HepG2 (cell line): ENCODE results near the gene PSMC1. TPM values are rescaled to one million over a fixed set of nuclear protein-coding genes. Genes with fewer than 3 reads are reported as not detected.

Experiments used
- NKX3-1 ChIP-seq: sonication (generic); formaldehyde crosslinking; IDR thresholded peaks from 2 replicates; pipeline ENCODE4 v1.5.0; 2020; ENCODE audit warnings: missing genetic modification reagents
- REPIN1 ChIP-seq: sonication (generic); formaldehyde crosslinking; IDR thresholded peaks from 2 replicates; pipeline ENCODE4 v1.8.0; 2022; ENCODE audit warnings: missing genetic modification reagents, low read depth, mild to moderate bottlenecking, borderline replicate concordance
- ZNF616 ChIP-seq: sonication (generic); formaldehyde crosslinking; IDR thresholded peaks from 2 replicates; pipeline ENCODE4 v1.5.0; 2020; ENCODE audit warnings: low read depth, mild to moderate bottlenecking, missing genetic modification reagents
- polyA plus RNA-seq, 8 experiments: library from polyadenylated mRNA; depleted of rRNA in 3 of 8; stranded (reverse) in 7 of 8; unstranded in 1 of 8; fragments of >200 nt; fragmentation: Illumina TruSeq in 4 of 8; extraction: Trizol in 4 of 8; gene quantifications; 2 replicates each; pipeline versions ENCODE4 v1.2.1 to v1.2.3, GENCODE V29; 2011 to 2016; ENCODE audit warnings: low read depth in 4 of 8, missing spikeins in 1 of 8, mixed read lengths in 1 of 8; ENCODE audit not compliant: insufficient read depth in 1 of 8
- total RNA-seq, 5 experiments: library from RNA; depleted of rRNA; stranded (reverse); fragments of >200 nt; fragmentation: Illumina TruSeq; extraction: Trizol; gene quantifications; 2 replicates each; pipeline ENCODE4 v1.2.3, GENCODE V29; 2016; ENCODE audit warnings: low read depth in 1 of 5
- TF ChIP-seq, protein P1 (sequence below): sonication (generic); formaldehyde crosslinking; IDR thresholded peaks from 2 replicates; pipeline ENCODE4 v1.5.0; 2020; ENCODE audit warnings: mild to moderate bottlenecking, missing genetic modification reagents, borderline replicate concordance

PSMC1 gene
- total and polyA plus RNA-seq, 2 of the 13 experiments (the other 11 are each of a cell fraction or from before 2014, with no cell fraction given), result 48.6 to 167 TPM

DNA sequence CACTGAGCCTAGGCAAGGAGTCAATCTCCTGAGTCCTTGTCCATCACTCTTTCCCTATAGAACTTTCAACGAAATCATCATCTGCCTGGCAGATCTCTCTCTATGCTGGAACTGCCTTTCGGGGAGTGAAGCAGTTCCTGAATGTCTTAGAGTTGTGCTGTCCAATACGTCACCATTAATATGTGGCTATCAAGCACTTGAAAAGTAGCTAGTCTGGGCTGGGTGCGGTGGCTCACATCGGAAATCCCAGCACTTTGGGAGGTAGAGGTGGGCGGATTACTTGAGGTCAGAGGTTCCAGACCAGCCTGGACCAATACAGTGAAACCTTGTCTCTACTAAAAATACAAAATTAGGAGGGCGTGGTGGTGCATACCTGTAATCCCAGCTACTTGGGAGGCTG, 40.3 kb downstream of the PSMC1 start (continued):
- TF ChIP-seq, protein P1, sequence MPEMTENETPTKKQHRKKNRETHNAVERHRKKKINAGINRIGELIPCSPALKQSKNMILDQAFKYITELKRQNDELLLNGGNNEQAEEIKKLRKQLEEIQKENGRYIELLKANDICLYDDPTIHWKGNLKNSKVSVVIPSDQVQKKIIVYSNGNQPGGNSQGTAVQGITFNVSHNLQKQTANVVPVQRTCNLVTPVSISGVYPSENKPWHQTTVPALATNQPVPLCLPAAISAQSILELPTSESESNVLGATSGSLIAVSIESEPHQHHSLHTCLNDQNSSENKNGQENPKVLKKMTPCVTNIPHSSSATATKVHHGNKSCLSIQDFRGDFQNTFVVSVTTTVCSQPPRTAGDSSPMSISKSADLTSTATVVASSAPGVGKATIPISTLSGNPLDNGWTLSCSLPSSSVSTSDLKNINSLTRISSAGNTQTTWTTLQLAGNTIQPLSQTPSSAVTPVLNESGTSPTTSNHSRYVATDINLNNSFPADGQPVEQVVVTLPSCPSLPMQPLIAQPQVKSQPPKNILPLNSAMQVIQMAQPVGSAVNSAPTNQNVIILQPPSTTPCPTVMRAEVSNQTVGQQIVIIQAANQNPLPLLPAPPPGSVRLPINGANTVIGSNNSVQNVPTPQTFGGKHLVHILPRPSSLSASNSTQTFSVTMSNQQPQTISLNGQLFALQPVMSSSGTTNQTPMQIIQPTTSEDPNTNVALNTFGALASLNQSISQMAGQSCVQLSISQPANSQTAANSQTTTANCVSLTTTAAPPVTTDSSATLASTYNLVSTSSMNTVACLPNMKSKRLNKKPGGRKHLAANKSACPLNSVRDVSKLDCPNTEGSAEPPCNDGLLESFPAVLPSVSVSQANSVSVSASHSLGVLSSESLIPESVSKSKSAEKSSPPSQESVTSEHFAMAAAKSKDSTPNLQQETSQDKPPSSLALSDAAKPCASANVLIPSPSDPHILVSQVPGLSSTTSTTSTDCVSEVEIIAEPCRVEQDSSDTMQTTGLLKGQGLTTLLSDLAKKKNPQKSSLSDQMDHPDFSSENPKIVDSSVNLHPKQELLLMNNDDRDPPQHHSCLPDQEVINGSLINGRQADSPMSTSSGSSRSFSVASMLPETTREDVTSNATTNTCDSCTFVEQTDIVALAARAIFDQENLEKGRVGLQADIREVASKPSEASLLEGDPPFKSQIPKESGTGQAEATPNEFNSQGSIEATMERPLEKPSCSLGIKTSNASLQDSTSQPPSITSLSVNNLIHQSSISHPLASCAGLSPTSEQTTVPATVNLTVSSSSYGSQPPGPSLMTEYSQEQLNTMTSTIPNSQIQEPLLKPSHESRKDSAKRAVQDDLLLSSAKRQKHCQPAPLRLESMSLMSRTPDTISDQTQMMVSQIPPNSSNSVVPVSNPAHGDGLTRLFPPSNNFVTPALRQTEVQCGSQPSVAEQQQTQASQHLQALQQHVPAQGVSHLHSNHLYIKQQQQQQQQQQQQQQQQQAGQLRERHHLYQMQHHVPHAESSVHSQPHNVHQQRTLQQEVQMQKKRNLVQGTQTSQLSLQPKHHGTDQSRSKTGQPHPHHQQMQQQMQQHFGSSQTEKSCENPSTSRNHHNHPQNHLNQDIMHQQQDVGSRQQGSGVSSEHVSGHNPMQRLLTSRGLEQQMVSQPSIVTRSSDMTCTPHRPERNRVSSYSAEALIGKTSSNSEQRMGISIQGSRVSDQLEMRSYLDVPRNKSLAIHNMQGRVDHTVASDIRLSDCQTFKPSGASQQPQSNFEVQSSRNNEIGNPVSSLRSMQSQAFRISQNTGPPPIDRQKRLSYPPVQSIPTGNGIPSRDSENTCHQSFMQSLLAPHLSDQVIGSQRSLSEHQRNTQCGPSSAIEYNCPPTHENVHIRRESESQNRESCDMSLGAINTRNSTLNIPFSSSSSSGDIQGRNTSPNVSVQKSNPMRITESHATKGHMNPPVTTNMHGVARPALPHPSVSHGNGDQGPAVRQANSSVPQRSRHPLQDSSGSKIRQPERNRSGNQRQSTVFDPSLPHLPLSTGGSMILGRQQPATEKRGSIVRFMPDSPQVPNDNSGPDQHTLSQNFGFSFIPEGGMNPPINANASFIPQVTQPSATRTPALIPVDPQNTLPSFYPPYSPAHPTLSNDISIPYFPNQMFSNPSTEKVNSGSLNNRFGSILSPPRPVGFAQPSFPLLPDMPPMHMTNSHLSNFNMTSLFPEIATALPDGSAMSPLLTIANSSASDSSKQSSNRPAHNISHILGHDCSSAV (CRISPR knock-in tag), result no peak
- TF ChIP-seq NKX3-1 (CRISPR knock-in tag), result no peak
- TF ChIP-seq ZNF616 (CRISPR knock-in tag), result no peak
- TF ChIP-seq REPIN1 (CRISPR knock-in tag), result no peak
